ENCODE results near the gene SLC25A12.

Gene SLC25A12

GRCh38 chr2:171893824-171894611, at the start of gene SLC25A12:
SLC25A12 (minus strand) TSS chr2:171894244; CDS start chr2:171894214, 30 bp downstream.
- peak; percentile 79 for DNase-seq (ENCODE audit: low read depth)
- no peak for TF ChIP-seq CTCF (IDR thresholded peaks at IDR 0.05; ENCODE audit: low read length, missing control alignments)
- H3K4me3 ChIP-seq (replicated peaks; ENCODE audit: low read depth, low read length), result peak within 1 kb of the TSS; percentile 80

GRCh38 chr2:171941316-171941699, 47.3 kb upstream of the SLC25A12 start:
- no peak for DNase-seq (ENCODE audit: low read depth)
- H3K4me3 ChIP-seq (replicated peaks; ENCODE audit: low read depth, low read length), result no peak overlapping the region
- TF ChIP-seq CTCF (IDR thresholded peaks at IDR 0.05; ENCODE audit: low read length, missing control alignments), result no peak

- H3K4me3 ChIP-seq (replicated peaks; ENCODE audit: low read depth, low read length), result no peak overlapping the region
Measured at GRCh38 chr2:171939743-171940071, 45.7 kb upstream of the SLC25A12 start.

GRCh38 chr2:171939058-171939742, 45.2 kb upstream of the SLC25A12 start:
- TF ChIP-seq CTCF (IDR thresholded peaks at IDR 0.05; ENCODE audit: low read length, missing control alignments), result no peak
- DNase-seq (ENCODE audit: low read depth), result no peak
- H3K4me3 ChIP-seq (replicated peaks; ENCODE audit: low read depth, low read length), result no peak overlapping the region

More at GRCh38 chr2:171939743-171940071, 45.7 kb upstream of the SLC25A12 start:
- TF ChIP-seq CTCF (IDR thresholded peaks at IDR 0.05; ENCODE audit: low read length, missing control alignments), result no peak
- no peak for DNase-seq (ENCODE audit: low read depth)

GRCh38 chr2:171930385-171930784, 36.3 kb upstream of the SLC25A12 start:
- DNase-seq (ENCODE audit: low read depth), result no peak
- TF ChIP-seq CTCF (IDR thresholded peaks at IDR 0.05; ENCODE audit: low read length, missing control alignments), result no peak
- H3K4me3 ChIP-seq (replicated peaks; ENCODE audit: low read depth, low read length), result no peak overlapping the region

- no peak overlapping the region for H3K4me3 ChIP-seq (replicated peaks; ENCODE audit: low read depth, low read length)
- no peak for TF ChIP-seq CTCF (IDR thresholded peaks at IDR 0.05; ENCODE audit: low read length, missing control alignments)
- DNase-seq (ENCODE audit: low read depth), result peak; percentile 11
Measured at GRCh38 chr2:171924170-171924942, 30.3 kb upstream of the SLC25A12 start.
